Progenitor cell of endocrine pancreas (in vitro differentiated cells): Measurements from ENCODE around the gene MRPL2. TPM values are rescaled to one million over a fixed set of nuclear protein-coding genes. Genes with fewer than 3 reads are reported as not detected.
A peak's percentile ranks its signal among the peaks of the same experiment; 100 is the strongest.

Experiments used
- DNase-seq: peaks from one replicate; pipeline ENCODE4 v3.0.0; 2021; ENCODE audit warnings: low spot score; ENCODE audit not compliant: unreplicated experiment
- H3K27ac Mint-ChIP-seq: 2 replicates; pipeline ENCODE4 v1.8.0; 2021; ENCODE audit warnings: mild to moderate bottlenecking, moderate library complexity, mixed read lengths
- H3K27me3 Mint-ChIP-seq: 2 replicates; pipeline ENCODE4 v1.8.0; 2021; ENCODE audit warnings: mixed read lengths
- H3K36me3 Mint-ChIP-seq: 2 replicates; pipeline ENCODE4 v1.8.0; 2022; ENCODE audit warnings: mixed read lengths; ENCODE audit not compliant: insufficient read depth
- H3K4me1 Mint-ChIP-seq: 2 replicates; pipeline ENCODE4 v1.8.0; 2021; ENCODE audit warnings: low read depth, mixed read lengths
- H3K4me3 Mint-ChIP-seq: 2 replicates; pipeline ENCODE4 v1.8.0; 2021; ENCODE audit warnings: low read depth, mild to moderate bottlenecking, moderate library complexity, mixed read lengths
- H3K9me3 Mint-ChIP-seq: 2 replicates; pipeline ENCODE4 v1.8.0; 2021; ENCODE audit warnings: low read depth, mixed read lengths
- CTCF ChIP-seq: fragments of 200-600 bp; sonication (generic); IDR thresholded peaks from one replicate; pipeline ENCODE4 v1.5.0; 2021; ENCODE audit warnings: antibody characterized with exemption, mild to moderate bottlenecking; ENCODE audit not compliant: unreplicated experiment
- total RNA-seq: library from RNA; stranded (reverse); gene quantifications from 2 replicates; pipeline ENCODE4 v1.2.1, GENCODE V29; 2021

MRPL2 gene
- total RNA-seq, 1 donor from 2014 or later = 45.2 TPM

GRCh38 chr6:43081043-43081442 lies 21.8 kb upstream of the MRPL2 start:
- Mint-ChIP-seq H3K4me3 (no peak overlapping the region), H3K27ac (peak overlapping the region; percentile 53), H3K9me3 (no peaks in the 10 kb centered on the region), H3K27me3 (no peaks in the 10 kb centered on the region), H3K36me3 (no peaks in the 10 kb centered on the region), H3K4me1 (peaks cover 15% of the 10 kb centered on the region)
- DNase-seq = no peak
- TF ChIP-seq CTCF = no peak

- peak overlapping the region; percentile 88 for H3K4me3 Mint-ChIP-seq
Observed at GRCh38 chr6:43078691-43079090, 19.5 kb upstream of the MRPL2 start.

GRCh38 chr6:43077981-43078511 lies 18.8 kb upstream of the MRPL2 start:
- Mint-ChIP-seq H3K4me1 (peaks cover 15% of the 10 kb centered on the region), H3K27ac (peak overlapping the region; percentile 21), H3K36me3 (no peaks in the 10 kb centered on the region), H3K9me3 (no peaks in the 10 kb centered on the region), H3K4me3 (peak overlapping the region; percentile 88), H3K27me3 (no peaks in the 10 kb centered on the region)
- TF ChIP-seq CTCF = no peak
- no peak for DNase-seq

More at GRCh38 chr6:43078691-43079090, 19.5 kb upstream of the MRPL2 start:
- no peak for DNase-seq
- H3K27me3 Mint-ChIP-seq = no peaks in the 10 kb centered on the region
- H3K27ac Mint-ChIP-seq = no peak overlapping the region
- H3K36me3 Mint-ChIP-seq = no peaks in the 10 kb centered on the region
- H3K9me3 Mint-ChIP-seq = no peaks in the 10 kb centered on the region
- no peak for TF ChIP-seq CTCF
- H3K4me1 Mint-ChIP-seq = peaks cover 15% of the 10 kb centered on the region

GRCh38 chr6:43077333-43077809 lies 18.1 kb upstream of the MRPL2 start:
- Mint-ChIP-seq H3K4me1 (peaks cover 15% of the 10 kb centered on the region), H3K27ac (peak overlapping the region; percentile 92), H3K9me3 (no peaks in the 10 kb centered on the region), H3K4me3 (peak overlapping the region; percentile 88), H3K36me3 (no peaks in the 10 kb centered on the region), H3K27me3 (no peaks in the 10 kb centered on the region)
- no peak for DNase-seq
- no peak for TF ChIP-seq CTCF

- Mint-ChIP-seq H3K36me3 (peaks cover 2% of the 10 kb centered on the region), H3K27me3 (no peaks in the 10 kb centered on the region), H3K4me3 (peak overlapping the region; percentile 88), H3K27ac (peak overlapping the region; percentile 92), H3K9me3 (no peaks in the 10 kb centered on the region), H3K4me1 (peaks cover 15% of the 10 kb centered on the region)
- no peak for TF ChIP-seq CTCF
- peak; percentile 51 for DNase-seq
Observed at GRCh38 chr6:43076464-43077332, 17.5 kb upstream of the MRPL2 start.
